Measurements from ENCODE around the gene FOXN4. TPM values are rescaled to one million over a fixed set of nuclear protein-coding genes. Genes with fewer than 3 reads are reported as not detected.

The FOXN4 gene
- total and polyA plus RNA-seq, 2 of the 13 experiments (the other 11 are each of a cell fraction or from before 2014, with no cell fraction given) = 0.11 TPM; not detected in 1

GRCh38 chr12:109261087-109261486 lies 48.0 kb downstream of the FOXN4 start:
- no peak overlapping the region for H3K4me3 ChIP-seq (replicated peaks in 1 of 3; ENCODE audit: insufficient read depth in 1 of 3, low read depth in 2 of 3, low read length in 3 of 3)
- in situ Hi-C loops (cut with HindIII; ENCODE audit: extremely low pct_ligation_motif_present, low pct_unique_long_range_greater_than_20kb) (loop anchor here (5.0 kb wide), 1 partner anchor 126 kb away; no protein-coding TSS in a partner anchor), intact Hi-C loops (cut with micrococcal nuclease; ENCODE audit: unreplicated experiment) (no loop called here)
- peaks cover 2 to 8% of the 10 kb centered on the region in 2 experiments; a peak in 3 of 5 replicates for H3K36me3 ChIP-seq (replicated peaks in 1 of 2; ENCODE audit: control insufficient read depth in 1 of 2, insufficient read depth in 2 of 2, low read length in 2 of 2)
- H3K27me3 ChIP-seq (ENCODE audit: control insufficient read depth in 1 of 2, insufficient read depth in 2 of 2, low read length in 2 of 2) = no peaks in the 10 kb centered on the region
- 100% methylated on average over 1 of the region's 1 CpG for WGBS (ENCODE audit: low lambda C conversion rate)
- no peak overlapping the region for H3K9ac ChIP-seq (ENCODE audit: insufficient read depth, low read depth, low read length)
- no peak overlapping the region for H3K27ac ChIP-seq (ENCODE audit: extremely low read length, insufficient read depth, low read length)
- H2AFZ ChIP-seq (ENCODE audit: low read length) = no peak overlapping the region
- H3K4me1 ChIP-seq (ENCODE audit: insufficient read depth, low read length) = no peaks in the 10 kb centered on the region
- H3K9me3 ChIP-seq (ENCODE audit: low read length) = no peaks in the 10 kb centered on the region
- no TSS peak for BruUV-seq (replicated peaks)
- DNase-seq (ENCODE audit: low spot score) = no peak
- ATAC-seq = no peak
- CTCF ChIA-PET (ENCODE audit: low intra/inter-chr PET ratio, low total read pairs) = no interaction called here
- no peaks in the 10 kb centered on the region for H3K79me2 ChIP-seq (ENCODE audit: insufficient read depth, low read length)
- TF ChIP-seq ZNF614 (CRISPR knock-in tag; IDR thresholded peaks at IDR 0.05; ENCODE audit: borderline replicate concordance) (no peak), SATB2 (CRISPR knock-in tag; IDR thresholded peaks at IDR 0.05) (no peak), SOX5 (CRISPR knock-in tag; IDR thresholded peaks at IDR 0.05; ENCODE audit: borderline replicate concordance) (no peak), ZNF772 (CRISPR knock-in tag; IDR thresholded peaks at IDR 0.05) (no peak), NR1H2 (CRISPR knock-in tag; IDR thresholded peaks at IDR 0.05; ENCODE audit: borderline replicate concordance, low read depth) (no peak), TBL1XR1 (IDR thresholded peaks at IDR 0.05; ENCODE audit: borderline replicate concordance, low read length, partially characterized antibody) (no peak), SP5 (CRISPR knock-in tag; IDR thresholded peaks at IDR 0.05; ENCODE audit: borderline replicate concordance, low read depth) (no peak), FOSL2 (CRISPR knock-in tag; IDR thresholded peaks at IDR 0.05) (no peak), GMEB1 (CRISPR knock-in tag; IDR thresholded peaks at IDR 0.05; ENCODE audit: borderline replicate concordance) (no peak), NR2C2 (CRISPR knock-in tag; IDR thresholded peaks at IDR 0.05; ENCODE audit: borderline replicate concordance) (no peak), GATA4 (IDR thresholded peaks at IDR 0.05; ENCODE audit: borderline replicate concordance, low read depth) (no peak), TGIF2 (CRISPR knock-in tag; IDR thresholded peaks at IDR 0.05) (no peak), PHF21A (CRISPR knock-in tag; IDR thresholded peaks at IDR 0.05) (no peak), ZNF121 (CRISPR knock-in tag; IDR thresholded peaks at IDR 0.05) (no peak), EHMT2 (IDR thresholded peaks at IDR 0.05; ENCODE audit: borderline replicate concordance, low read depth, low read length) (no peak), ATM (IDR thresholded peaks at IDR 0.05; ENCODE audit: borderline replicate concordance) (no peak), RFXANK (CRISPR knock-in tag; IDR thresholded peaks at IDR 0.05) (no peak)
- TF ChIP-seq, protein P1, sequence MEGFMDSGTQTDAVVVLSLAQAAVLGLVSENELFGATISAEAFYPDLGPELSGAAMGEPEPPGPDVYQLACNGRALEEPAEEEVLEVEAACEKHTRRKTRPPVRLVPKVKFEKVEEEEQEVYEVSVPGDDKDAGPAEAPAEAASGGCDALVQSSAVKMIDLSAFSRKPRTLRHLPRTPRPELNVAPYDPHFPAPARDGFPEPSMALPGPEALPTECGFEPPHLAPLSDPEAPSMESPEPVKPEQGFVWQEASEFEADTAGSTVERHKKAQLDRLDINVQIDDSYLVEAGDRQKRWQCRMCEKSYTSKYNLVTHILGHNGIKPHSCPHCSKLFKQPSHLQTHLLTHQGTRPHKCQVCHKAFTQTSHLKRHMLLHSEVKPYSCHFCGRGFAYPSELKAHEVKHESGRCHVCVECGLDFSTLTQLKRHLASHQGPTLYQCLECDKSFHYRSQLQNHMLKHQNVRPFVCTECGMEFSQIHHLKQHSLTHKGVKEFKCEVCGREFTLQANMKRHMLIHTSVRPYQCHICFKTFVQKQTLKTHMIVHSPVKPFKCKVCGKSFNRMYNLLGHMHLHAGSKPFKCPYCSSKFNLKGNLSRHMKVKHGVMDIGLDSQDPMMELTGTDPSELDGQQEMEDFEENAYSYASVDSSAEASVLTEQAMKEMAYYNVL (CRISPR knock-in tag; IDR thresholded peaks at IDR 0.05; ENCODE audit: borderline replicate concordance) = no peak
- POLR2A ChIA-PET = no interaction called here
- no peaks in the 10 kb centered on the region for H4K20me1 ChIP-seq (ENCODE audit: insufficient read depth, low read length)
- FAIRE-seq = no peak
- H3K4me2 ChIP-seq (ENCODE audit: low read depth, low read length) = no peak overlapping the region
